GM12878 (cell line): ENCODE results near the gene UBE2J2. TPM values are rescaled to one million over a fixed set of nuclear protein-coding genes. Genes with fewer than 3 reads are reported as not detected.

Source experiments
- ATAC-seq: fragments of 200-7000 bp; cut with Tn5 transposase; 3 replicates; pipeline ENCODE4 v1.9.1; 2020; ENCODE audit warnings: mild to moderate bottlenecking, moderate library complexity
- BruUV-seq: library from RNA; stranded (reverse); fragments of 400-500 nt; replicated peaks from 2 replicates; lab custom pipeline; 2021; lab: Mats Ljungman, UMichigan
- CTCF ChIA-PET: fragments of 300-600 bp; sonication (Branson Sonifier 250); formaldehyde crosslinking; extraction: SDS; loops from one replicate; lab custom pipeline; 2021; ENCODE audit warnings: inconsistent platforms; lab: Yijun Ruan, JAX
- POLR2A ChIA-PET: fragments of 350-600 bp; formaldehyde crosslinking; extraction: SDS; loops from one replicate; lab custom pipeline; 2021; ENCODE audit warnings: inconsistent platforms; lab: Charles Lee
- RAD21 ChIA-PET: fragments of 300-600 bp; sonication (Branson Sonifier 250); formaldehyde crosslinking; loops from one replicate; lab custom pipeline; 2023; ENCODE audit warnings: antibody characterized with exemption; ENCODE audit not compliant: unreplicated experiment; lab: Charles Lee
- SMC1A ChIA-PET: fragments of 300-600 bp; sonication (Branson Sonifier 250); formaldehyde crosslinking; loops from one replicate; lab custom pipeline; 2023; ENCODE audit not compliant: unreplicated experiment, uncharacterized antibody; lab: Charles Lee
- DNase-seq: peaks from one replicate; pipeline ENCODE4 v3.0.0-alpha.2; 2011; ENCODE audit warnings: low read depth, low spot score
- FAIRE-seq: peaks from 3 replicates; lab custom pipeline; 2011; peaks lifted over from hg19 to GRCh38; lab: Jason Lieb, UNC
- H2AFZ ChIP-seq: 2 replicates; pipeline ENCODE4 v1.6.0; 2011; ENCODE audit warnings: low read depth, low read length, control low read depth; ENCODE audit not compliant: control insufficient read depth
- H3K27ac ChIP-seq: 2 replicates; pipeline ENCODE4 v1.5.1; 2011; ENCODE audit warnings: control low read depth; ENCODE audit not compliant: control insufficient read depth, insufficient read depth
- H3K27me3 ChIP-seq, 2 experiments: replicated peaks in 1 of 2; 2 replicates each; pipeline versions ENCODE4 v1.6.0 to v1.6.1; 2011; ENCODE audit warnings: low read length in 1 of 2; ENCODE audit not compliant: control insufficient read depth in 2 of 2, insufficient read depth in 2 of 2
- H3K36me3 ChIP-seq, 2 experiments: 2 replicates each; pipeline ENCODE4 v1.5.1; 2011; ENCODE audit warnings: low read length in 1 of 2; ENCODE audit not compliant: control insufficient read depth in 2 of 2, insufficient read depth in 2 of 2
- H3K4me1 ChIP-seq: 2 replicates; pipeline ENCODE4 v1.6.1; 2011; ENCODE audit warnings: mild to moderate bottlenecking, low read length, moderate library complexity, mixed read lengths; ENCODE audit not compliant: control insufficient read depth, insufficient read depth
- H3K4me2 ChIP-seq: 2 replicates; pipeline ENCODE4 v1.6.0; 2011; ENCODE audit warnings: control low read depth; ENCODE audit not compliant: control insufficient read depth, insufficient read depth
- H3K4me3 ChIP-seq: fragments of 200-600 bp; sonication (generic); 2 replicates; pipeline ENCODE4 v1.5.1; 2016
- H3K79me2 ChIP-seq: 2 replicates; pipeline ENCODE4 v1.6.0; 2011; ENCODE audit warnings: low read length; ENCODE audit not compliant: control insufficient read depth, insufficient read depth
- H3K9ac ChIP-seq: 2 replicates; pipeline ENCODE4 v1.8.0; 2011; ENCODE audit warnings: low read length, control low read depth, mixed read lengths; ENCODE audit not compliant: control insufficient read depth, insufficient read depth
- H3K9me3 ChIP-seq: replicated peaks from 3 replicates; pipeline ENCODE4 v1.5.1; 2011; ENCODE audit warnings: mild to moderate bottlenecking, low read length; ENCODE audit not compliant: control insufficient read depth, insufficient read depth
- H4K20me1 ChIP-seq: 2 replicates; pipeline ENCODE4 v1.6.0; 2011; ENCODE audit not compliant: control insufficient read depth, insufficient read depth
- BHLHE40 ChIP-seq, 2 experiments: fragments of 450-650 bp in 1 of 2; IDR thresholded peaks; 2 replicates each; pipeline ENCODE4 v1.6.1; 2011 to 2017; ENCODE audit warnings: low read depth in 2 of 2, borderline replicate concordance in 1 of 2, improper control_type of control experiment in 1 of 2, low read length in 1 of 2, mild to moderate bottlenecking in 1 of 2
- EP300 ChIP-seq, 2 experiments: fragments of 150-350 bp in 1 of 2; IDR thresholded peaks; 2 replicates each; pipeline ENCODE4 v1.6.1; 2011 to 2012; ENCODE audit warnings: low read depth in 2 of 2, low read length in 2 of 2, borderline replicate concordance in 1 of 2, improper control_type of control experiment in 1 of 2, inconsistent platforms in 1 of 2; ENCODE audit not compliant: control insufficient read depth in 1 of 2
- FOXK2 ChIP-seq: fragments of 450-650 bp; IDR thresholded peaks from 2 replicates; pipeline ENCODE4 v1.6.1; 2017; ENCODE audit warnings: mild to moderate bottlenecking, moderate library complexity
- GABPA ChIP-seq: IDR thresholded peaks from 2 replicates; pipeline ENCODE4 v1.6.1; 2014; ENCODE audit warnings: antibody characterized with exemption, low read depth, mild to moderate bottlenecking, inconsistent platforms
- GATAD2B ChIP-seq: fragments of 450-650 bp; conservative IDR thresholded peaks from 2 replicates; pipeline ENCODE4 v1.6.1; 2017; ENCODE audit warnings: low read depth, mild to moderate bottlenecking, moderate library complexity
- IKZF1 ChIP-seq: fragments of 450-650 bp; conservative IDR thresholded peaks from 2 replicates; pipeline ENCODE4 v1.6.1; 2017; ENCODE audit warnings: antibody characterized with exemption, mild to moderate bottlenecking
- KDM1A ChIP-seq: fragments of 200-600 bp; sonication (generic); IDR thresholded peaks from 2 replicates; pipeline ENCODE4 v1.6.1; 2016; ENCODE audit warnings: borderline replicate concordance
- MEF2B ChIP-seq: fragments of 450-650 bp; IDR thresholded peaks from 2 replicates; pipeline ENCODE4 v1.6.1; 2018; ENCODE audit warnings: mild to moderate bottlenecking, moderate library complexity; ENCODE audit not compliant: partially characterized antibody, poor library complexity, severe bottlenecking
- MTA2 ChIP-seq: fragments of 450-650 bp; IDR thresholded peaks from 2 replicates; pipeline ENCODE4 v1.6.1; 2016; ENCODE audit warnings: low read depth, mild to moderate bottlenecking, moderate library complexity
- NFXL1 ChIP-seq: fragments of 450-650 bp; IDR thresholded peaks from 2 replicates; pipeline ENCODE4 v1.6.1; 2017; ENCODE audit warnings: antibody characterized with exemption, mild to moderate bottlenecking, borderline replicate concordance
- NFYA ChIP-seq: IDR thresholded peaks from 2 replicates; pipeline ENCODE4 v1.6.1; 2011; ENCODE audit warnings: low read depth, mild to moderate bottlenecking, low read length, improper control_type of control experiment, borderline replicate concordance
- PAX5 ChIP-seq: IDR thresholded peaks from 2 replicates; pipeline ENCODE4 v1.6.1; 2011; ENCODE audit warnings: low read depth, low read length, borderline replicate concordance
- POU2F2 ChIP-seq: IDR thresholded peaks from 3 replicates; pipeline ENCODE4 v1.6.1; 2011; ENCODE audit warnings: low read depth, mild to moderate bottlenecking, low read length, borderline replicate concordance
- RUNX3 ChIP-seq: IDR thresholded peaks from 2 replicates; pipeline ENCODE4 v1.6.1; 2012; ENCODE audit warnings: low read length, inconsistent platforms
- STAT1 ChIP-seq: fragments of 450-650 bp; conservative IDR thresholded peaks from 2 replicates; pipeline ENCODE4 v1.6.1; 2014; ENCODE audit warnings: antibody characterized with exemption, mild to moderate bottlenecking
- ZBED1 ChIP-seq: IDR thresholded peaks from 2 replicates; pipeline ENCODE4 v1.6.1; 2016; ENCODE audit warnings: borderline replicate concordance
- ZNF274 ChIP-seq: IDR thresholded peaks from one replicate; pipeline ENCODE4 v1.8.0; 2011; ENCODE audit not compliant: insufficient read length, insufficient read depth
- WGBS: methylation state at CpG from one replicate; pipeline ENCODE4 v1.1.6; 2016; ENCODE audit warnings: low lambda C conversion rate; ENCODE audit not compliant: insufficient replicate concordance, insufficient coverage; ENCODE audit errors: missing lambda C conversion rate; 5-methylcytosine and 5-hydroxymethylcytosine counted together
- in situ Hi-C: fragments of 300-500 bp; cut with MboI; formaldehyde crosslinking; loops from 9 replicates; pipeline ENCODE4 v1.14.3; 2018; ENCODE audit warnings: mixed read lengths
- intact Hi-C: fragments of 100-400 bp; cut with micrococcal nuclease; formaldehyde crosslinking; loops from one replicate; pipeline ENCODE4 v1.14.2; 2022; ENCODE audit not compliant: unreplicated experiment
- polyA plus RNA-seq, 11 experiments: library from polyadenylated mRNA; depleted of rRNA in 4 of 11; unstranded in 6 of 11; stranded (reverse) in 5 of 11; fragments of >200 nt; fragmentation: Nextera tagmentation in 4 of 11; fragmentation: Illumina TruSeq in 1 of 11; extraction: Ambion mirVana in 4 of 11; extraction: Trizol in 1 of 11; gene quantifications; 1 replicate in 1 of 11; 2 replicates in 10 of 11; pipeline versions ENCODE4 v1.2.1 to v1.2.3, GENCODE V29; 2011 to 2016; ENCODE audit warnings: inconsistent platforms in 2 of 11, missing spikeins in 2 of 11, low read depth in 1 of 11
- total RNA-seq, 4 experiments: library from RNA; depleted of rRNA in 3 of 4; stranded (reverse); fragments of >200 nt in 3 of 4; fragmentation: Illumina TruSeq in 1 of 4; extraction: Trizol in 1 of 4; gene quantifications; 2 replicates each; pipeline versions ENCODE4 v1.2.1 to v1.2.3, GENCODE V29; 2013 to 2021
- TF ChIP-seq, protein P1 (sequence below): fragments of 450-650 bp; IDR thresholded peaks from 2 replicates; pipeline ENCODE4 v1.6.1; 2017; ENCODE audit warnings: borderline replicate concordance
- TF ChIP-seq, protein P2 (sequence below): fragments of 450-650 bp; IDR thresholded peaks from 2 replicates; pipeline ENCODE4 v1.6.1; 2016; ENCODE audit warnings: mild to moderate bottlenecking
- TF ChIP-seq, protein P3 (sequence below): fragments of 450-650 bp; IDR thresholded peaks from 2 replicates; pipeline ENCODE4 v1.6.1; 2016; ENCODE audit warnings: mild to moderate bottlenecking

UBE2J2 gene
- total and polyA plus RNA-seq, 10 of the 15 experiments (the other 5 are each of a cell fraction or from before 2014, with no cell fraction given), result 0.72 to 70.5 (median 49.2) TPM

DNA sequence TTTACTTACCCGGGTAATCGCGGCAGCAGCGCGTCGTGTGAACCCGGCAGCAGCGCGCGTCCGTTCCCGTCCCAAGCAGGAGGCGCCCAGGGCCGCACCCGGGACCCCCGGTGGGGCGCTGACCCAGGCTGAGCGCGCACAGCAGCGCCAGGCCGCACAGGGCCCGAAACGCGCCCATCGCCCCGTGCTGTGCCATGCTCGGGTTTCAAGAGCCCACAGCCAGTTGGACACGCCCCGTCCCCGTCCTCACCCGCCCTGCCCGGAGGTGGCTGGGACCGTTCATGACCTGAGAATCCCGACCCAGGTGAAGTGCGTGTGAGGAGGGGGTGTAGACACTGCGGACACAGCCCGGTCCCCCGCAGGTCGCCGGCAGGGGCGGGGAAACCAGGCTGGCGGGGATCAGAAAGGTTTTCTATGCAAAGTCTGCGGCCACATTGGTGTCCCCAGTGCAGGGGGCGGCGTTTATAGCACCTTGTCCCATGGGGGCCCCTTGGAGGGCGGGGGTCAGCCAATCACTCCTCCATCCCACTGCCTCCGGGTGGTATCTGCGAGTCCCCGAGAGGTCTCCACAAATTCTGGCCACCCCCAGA lies 67.2 kb downstream of the UBE2J2 start, which contains the start of gene TNFRSF18:
TNFRSF18 (minus strand) TSS at position 217 of the 590 bp plus-strand sequence; CDS start at position 196, 21 bp downstream.
- H3K4me3 ChIP-seq, result no peak within 1 kb of the TSS
- peaks cover 28% of the 10 kb centered on the region for H3K4me1 ChIP-seq
- peaks cover 0 to 8% of the 10 kb centered on the region in 2 experiments; a peak in 1 of 4 replicates for H3K27me3 ChIP-seq
- H3K9ac ChIP-seq, result no peak within 1 kb of the TSS; the same call in 1 of the 2 replicates
- H3K27ac ChIP-seq, result no peak within 1 kb of the TSS
- FAIRE-seq, result no peak
- peak within 1 kb of the TSS; percentile 89 for H3K4me2 ChIP-seq
- no peaks in the 10 kb centered on the region for H3K79me2 ChIP-seq
- intact Hi-C loops, result no loop called here
- in situ Hi-C loops, result no loop called here
- CTCF ChIA-PET, result interaction anchor here (2.0 to 2.2 kb wide), 2 partner anchors 84 to 85 kb away, joined by 14 to 25 read pairs; no protein-coding TSS in a partner anchor
- ATAC-seq, result peak; percentile 58
- H3K36me3 ChIP-seq, result no peaks in the 10 kb centered on the region
- POLR2A ChIA-PET, result interaction anchor here (0.8 to 1.0 kb wide), 3 partner anchors 13 to 44 kb away, joined by 3 read pairs; no protein-coding TSS in a partner anchor
- H3K9me3 ChIP-seq, result no peaks in the 10 kb centered on the region
- peak within 1 kb of the TSS; percentile 15 for H2AFZ ChIP-seq
- under 1% methylated on average over 48 of the region's 49 CpGs for WGBS
- DNase-seq, result no peak
- RAD21 ChIA-PET, result interaction anchor here (1.0 to 2.1 kb wide), 8 partner anchors 24 to 86 kb away, joined by 3 to 10 read pairs (median 6); no protein-coding TSS in a partner anchor
- H4K20me1 ChIP-seq, result no peaks in the 10 kb centered on the region
- no TSS peak for BruUV-seq
- SMC1A ChIA-PET, result interaction anchor here (0.8 to 1.8 kb wide), 4 partner anchors 25 to 84 kb away, joined by 3 to 8 read pairs (median 4); no protein-coding TSS in a partner anchor
- TF ChIP-seq ZNF274, result no peak
- TF ChIP-seq RUNX3, result peak; percentile 69
- TF ChIP-seq IKZF1, result 0 out of 2 replicates have a peak, but pooled peaks have one; percentile 16
- peak; percentile 41; the same call in 1 of the 2 replicates for TF ChIP-seq GATAD2B
- no peak for TF ChIP-seq FOXK2
- TF ChIP-seq STAT1, result no peak
- TF ChIP-seq, protein P1, sequence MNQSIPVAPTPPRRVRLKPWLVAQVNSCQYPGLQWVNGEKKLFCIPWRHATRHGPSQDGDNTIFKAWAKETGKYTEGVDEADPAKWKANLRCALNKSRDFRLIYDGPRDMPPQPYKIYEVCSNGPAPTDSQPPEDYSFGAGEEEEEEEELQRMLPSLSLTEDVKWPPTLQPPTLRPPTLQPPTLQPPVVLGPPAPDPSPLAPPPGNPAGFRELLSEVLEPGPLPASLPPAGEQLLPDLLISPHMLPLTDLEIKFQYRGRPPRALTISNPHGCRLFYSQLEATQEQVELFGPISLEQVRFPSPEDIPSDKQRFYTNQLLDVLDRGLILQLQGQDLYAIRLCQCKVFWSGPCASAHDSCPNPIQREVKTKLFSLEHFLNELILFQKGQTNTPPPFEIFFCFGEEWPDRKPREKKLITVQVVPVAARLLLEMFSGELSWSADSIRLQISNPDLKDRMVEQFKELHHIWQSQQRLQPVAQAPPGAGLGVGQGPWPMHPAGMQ, result no peak
- TF ChIP-seq NFYA, result no peak
- no peak for TF ChIP-seq ZBED1
- TF ChIP-seq POU2F2, result peak; percentile 92; the same call in 2 of the 3 replicates
- TF ChIP-seq, protein P2, sequence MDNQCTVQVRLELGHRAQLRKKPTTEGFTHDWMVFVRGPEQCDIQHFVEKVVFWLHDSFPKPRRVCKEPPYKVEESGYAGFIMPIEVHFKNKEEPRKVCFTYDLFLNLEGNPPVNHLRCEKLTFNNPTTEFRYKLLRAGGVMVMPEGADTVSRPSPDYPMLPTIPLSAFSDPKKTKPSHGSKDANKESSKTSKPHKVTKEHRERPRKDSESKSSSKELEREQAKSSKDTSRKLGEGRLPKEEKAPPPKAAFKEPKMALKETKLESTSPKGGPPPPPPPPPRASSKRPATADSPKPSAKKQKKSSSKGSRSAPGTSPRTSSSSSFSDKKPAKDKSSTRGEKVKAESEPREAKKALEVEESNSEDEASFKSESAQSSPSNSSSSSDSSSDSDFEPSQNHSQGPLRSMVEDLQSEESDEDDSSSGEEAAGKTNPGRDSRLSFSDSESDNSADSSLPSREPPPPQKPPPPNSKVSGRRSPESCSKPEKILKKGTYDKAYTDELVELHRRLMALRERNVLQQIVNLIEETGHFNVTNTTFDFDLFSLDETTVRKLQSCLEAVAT, result 0 out of 2 replicates have a peak, but pooled peaks have one; percentile 34
- TF ChIP-seq BHLHE40 (IDR thresholded peaks at IDR 0.05; ENCODE audit: borderline replicate concordance in 1 of 2, low read depth in 2 of 2, low read length in 1 of 2), result peak; percentile 18 to 42; a peak in 1 of 4 replicates
- no peak for TF ChIP-seq GABPA
- TF ChIP-seq MTA2, result peak; percentile 51
- TF ChIP-seq, protein P3, sequence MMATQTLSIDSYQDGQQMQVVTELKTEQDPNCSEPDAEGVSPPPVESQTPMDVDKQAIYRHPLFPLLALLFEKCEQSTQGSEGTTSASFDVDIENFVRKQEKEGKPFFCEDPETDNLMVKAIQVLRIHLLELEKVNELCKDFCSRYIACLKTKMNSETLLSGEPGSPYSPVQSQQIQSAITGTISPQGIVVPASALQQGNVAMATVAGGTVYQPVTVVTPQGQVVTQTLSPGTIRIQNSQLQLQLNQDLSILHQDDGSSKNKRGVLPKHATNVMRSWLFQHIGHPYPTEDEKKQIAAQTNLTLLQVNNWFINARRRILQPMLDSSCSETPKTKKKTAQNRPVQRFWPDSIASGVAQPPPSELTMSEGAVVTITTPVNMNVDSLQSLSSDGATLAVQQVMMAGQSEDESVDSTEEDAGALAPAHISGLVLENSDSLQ, result no peak
- no peak for TF ChIP-seq PAX5
- no peak for TF ChIP-seq EP300 (IDR thresholded peaks at IDR 0.05; ENCODE audit: borderline replicate concordance in 1 of 2, control insufficient read depth in 1 of 2, low read depth in 2 of 2, low read length in 2 of 2)
- TF ChIP-seq NFXL1, result no peak
- no peak for TF ChIP-seq KDM1A
- TF ChIP-seq MEF2B, result peak; percentile 80
